DOHH2 (cell line): Measurements from ENCODE around the gene SLC34A3.

ENCODE experiments used
- CTCF ChIP-seq: fragments of 200-600 bp; sonication (generic); IDR thresholded peaks from one replicate; pipeline ENCODE4 v1.5.1; 2014; ENCODE audit warnings: antibody characterized with exemption, mild to moderate bottlenecking, low read depth, low read length; ENCODE audit not compliant: poor library complexity, severe bottlenecking
- EZH2phosphoT487 ChIP-seq: fragments of 200-600 bp; sonication (generic); IDR thresholded peaks from 2 replicates; pipeline ENCODE4 v1.6.1; 2017; ENCODE audit warnings: borderline replicate concordance, mild to moderate bottlenecking, antibody characterized with exemption, low read length, moderate library complexity, mixed read lengths

- TF ChIP-seq CTCF = peak; percentile 98
- TF ChIP-seq EZH2phosphoT487 = no peak
Observed at GRCh38 chr9:137227054-137227852, 3.4 kb upstream of the SLC34A3 start, which contains the start of gene RNF224.
